A673 (cell line): ENCODE results near the gene HIGD1C. TPM values are rescaled to one million over a fixed set of nuclear protein-coding genes. Genes with fewer than 3 reads are reported as not detected.

ENCODE experiments used
- BruUV-seq: library from RNA; stranded (reverse); fragments of 400-500 nt; replicated peaks from 2 replicates; lab custom pipeline; 2021; lab: Mats Ljungman, UMichigan
- CTCF ChIA-PET: fragments of 300-600 bp; sonication (Branson Sonifier 250); formaldehyde crosslinking; loops from one replicate; lab custom pipeline; 2022; ENCODE audit warnings: antibody characterized with exemption; lab: Charles Lee
- POLR2A ChIA-PET: fragments of 300-600 bp; sonication (Branson Sonifier 250); formaldehyde crosslinking; loops from one replicate; lab custom pipeline; 2022; ENCODE audit warnings: antibody characterized with exemption; ENCODE audit not compliant: low non-redundant PET; lab: Charles Lee
- DNase-seq: peaks from one replicate; pipeline ENCODE4 v3.0.0-alpha.2; 2015; ENCODE audit warnings: low spot score
- H3K27ac ChIP-seq: fragments of 200-600 bp; sonication (generic); 2 replicates; pipeline ENCODE4 v1.5.1; 2016; ENCODE audit warnings: mixed run types, low read depth, mild to moderate bottlenecking, mixed read lengths, antibody characterized with exemption, low read length; ENCODE audit not compliant: poor library complexity, severe bottlenecking
- H3K27me3 ChIP-seq: fragments of 200-600 bp; sonication (generic); replicated peaks from 2 replicates; pipeline ENCODE4 v1.6.1; 2017; ENCODE audit warnings: mixed run types, low read depth, mild to moderate bottlenecking, mixed read lengths, antibody characterized with exemption, low read length; ENCODE audit not compliant: insufficient read depth, poor library complexity
- H3K36me3 ChIP-seq: fragments of 200-600 bp; sonication (generic); 2 replicates; pipeline ENCODE4 v1.6.1; 2016; ENCODE audit warnings: mixed run types, mild to moderate bottlenecking, mixed read lengths, antibody characterized with exemption, low read length; ENCODE audit not compliant: insufficient read depth, poor library complexity, severe bottlenecking
- H3K4me1 ChIP-seq: fragments of 200-600 bp; sonication (generic); 2 replicates; pipeline ENCODE4 v1.6.1; 2017; ENCODE audit warnings: mixed run types, mild to moderate bottlenecking, mixed read lengths, antibody characterized with exemption, low read length; ENCODE audit not compliant: insufficient read depth, poor library complexity, severe bottlenecking
- H3K4me3 ChIP-seq: fragments of 200-600 bp; sonication (generic); 2 replicates; pipeline ENCODE4 v1.5.1; 2016; ENCODE audit warnings: low read depth, mixed run types, mild to moderate bottlenecking, mixed read lengths, low read length; ENCODE audit not compliant: poor library complexity, severe bottlenecking
- H3K9me3 ChIP-seq: fragments of 200-600 bp; sonication (generic); 2 replicates; pipeline ENCODE4 v1.6.1; 2016; ENCODE audit warnings: mixed run types, low read depth, mild to moderate bottlenecking, mixed read lengths, antibody characterized with exemption, low read length; ENCODE audit not compliant: poor library complexity, severe bottlenecking
- EZH2 ChIP-seq: fragments of 200-600 bp; sonication (generic); IDR thresholded peaks from 2 replicates; pipeline ENCODE4 v1.6.1; 2017; ENCODE audit warnings: borderline replicate concordance, low read depth, mild to moderate bottlenecking, mixed read lengths, antibody characterized with exemption, low read length; ENCODE audit not compliant: poor library complexity, severe bottlenecking
- intact Hi-C: fragments of 100-400 bp; cut with micrococcal nuclease; formaldehyde crosslinking; loops from one replicate; pipeline ENCODE4 v1.10.0; 2022; ENCODE audit not compliant: unreplicated experiment
- total RNA-seq: library from RNA; stranded (reverse); gene quantifications from 2 replicates; pipeline ENCODE4 v1.2.3, GENCODE V29; 2021
- TF ChIP-seq, protein P1 (sequence below): fragments of 300-800, 200-600 bp; sonication (generic); conservative IDR thresholded peaks from 2 replicates; pipeline ENCODE4 v1.5.1; 2017; ENCODE audit warnings: low read depth, mild to moderate bottlenecking, antibody characterized with exemption, low read length, moderate library complexity, mixed read lengths

HIGD1C gene
- total RNA-seq, 1 experiment from 2014 or later = not detected

DNA sequence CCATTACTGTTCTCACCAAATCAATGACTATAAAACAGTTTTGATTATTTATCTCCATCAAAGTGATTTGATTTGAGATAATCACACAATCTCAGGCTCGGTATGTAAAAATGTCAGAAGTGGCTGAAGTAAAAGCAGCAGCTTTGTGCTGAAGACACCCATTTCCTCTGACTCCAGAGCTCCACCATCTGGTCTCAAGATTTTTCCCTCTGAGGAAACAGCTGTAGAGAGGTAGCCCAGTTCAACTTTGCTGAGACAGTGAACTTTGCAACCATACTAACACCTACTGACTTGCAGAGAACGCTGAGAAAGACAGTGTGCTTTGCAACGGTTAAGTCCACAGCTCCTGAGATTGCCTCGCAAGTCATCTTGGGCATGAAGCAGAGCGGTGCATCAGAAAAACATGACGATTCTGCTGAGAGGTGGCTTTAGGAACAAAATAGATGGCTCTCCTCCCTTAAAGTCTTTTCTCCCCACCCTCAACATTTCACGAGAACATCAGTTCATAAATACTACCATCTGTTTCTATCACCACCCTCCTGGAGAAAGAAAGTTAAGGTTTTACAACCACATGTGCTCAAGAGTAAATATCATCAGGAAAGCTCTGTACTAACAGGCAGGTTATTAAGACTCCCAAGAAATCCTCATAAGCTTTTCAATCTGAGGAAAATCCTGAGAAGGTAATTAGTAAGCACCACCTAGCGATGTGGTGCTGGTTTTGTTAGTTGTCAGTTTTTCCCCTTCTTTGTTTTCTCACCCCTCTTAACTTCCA lies 34.8 kb downstream of the HIGD1C start:
- no peak overlapping the region for H3K27ac ChIP-seq
- DNase-seq = peak; percentile 53
- no peaks in the 10 kb centered on the region for H3K4me1 ChIP-seq
- TF ChIP-seq, protein P1, sequence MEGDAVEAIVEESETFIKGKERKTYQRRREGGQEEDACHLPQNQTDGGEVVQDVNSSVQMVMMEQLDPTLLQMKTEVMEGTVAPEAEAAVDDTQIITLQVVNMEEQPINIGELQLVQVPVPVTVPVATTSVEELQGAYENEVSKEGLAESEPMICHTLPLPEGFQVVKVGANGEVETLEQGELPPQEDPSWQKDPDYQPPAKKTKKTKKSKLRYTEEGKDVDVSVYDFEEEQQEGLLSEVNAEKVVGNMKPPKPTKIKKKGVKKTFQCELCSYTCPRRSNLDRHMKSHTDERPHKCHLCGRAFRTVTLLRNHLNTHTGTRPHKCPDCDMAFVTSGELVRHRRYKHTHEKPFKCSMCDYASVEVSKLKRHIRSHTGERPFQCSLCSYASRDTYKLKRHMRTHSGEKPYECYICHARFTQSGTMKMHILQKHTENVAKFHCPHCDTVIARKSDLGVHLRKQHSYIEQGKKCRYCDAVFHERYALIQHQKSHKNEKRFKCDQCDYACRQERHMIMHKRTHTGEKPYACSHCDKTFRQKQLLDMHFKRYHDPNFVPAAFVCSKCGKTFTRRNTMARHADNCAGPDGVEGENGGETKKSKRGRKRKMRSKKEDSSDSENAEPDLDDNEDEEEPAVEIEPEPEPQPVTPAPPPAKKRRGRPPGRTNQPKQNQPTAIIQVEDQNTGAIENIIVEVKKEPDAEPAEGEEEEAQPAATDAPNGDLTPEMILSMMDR = peak; percentile 66
- no peak for TF ChIP-seq EZH2
- no peak overlapping the region for H3K4me3 ChIP-seq
- CTCF ChIA-PET = interaction anchor here (1.7 kb wide), 2 partner anchors 162 to 222 kb away, joined by 10 to 21 read pairs; no protein-coding TSS in a partner anchor
- H3K9me3 ChIP-seq = no peaks in the 10 kb centered on the region
- no peaks in the 10 kb centered on the region for H3K27me3 ChIP-seq
- BruUV-seq = no TSS peak
- POLR2A ChIA-PET = no interaction called here
- intact Hi-C loops = loop anchor here (1.0 kb wide), 1 partner anchor 162 kb away; no protein-coding TSS in a partner anchor
- H3K36me3 ChIP-seq = peaks cover 23% of the 10 kb centered on the region

DNA sequence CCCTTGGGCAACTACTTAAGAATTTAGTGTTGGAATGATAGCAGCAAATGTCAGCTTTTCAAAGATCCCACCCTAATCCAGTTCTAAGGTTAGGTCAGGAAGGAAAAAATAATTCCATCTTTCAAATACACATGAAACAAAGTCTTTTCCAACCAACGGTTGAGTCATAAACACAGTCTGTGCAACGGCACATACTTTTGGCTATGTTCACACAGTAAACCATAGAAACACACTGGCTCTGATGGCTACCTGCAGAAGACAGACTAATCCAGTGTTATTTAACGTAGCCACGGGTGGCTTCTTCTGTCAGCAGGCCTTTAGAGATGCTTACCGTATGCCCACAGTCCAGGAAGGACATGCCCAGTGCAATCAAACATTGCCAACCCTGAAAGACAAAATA lies 35.7 kb downstream of the HIGD1C start:
- Histone ChIP-seq H3K4me1 (peaks cover 4% of the 10 kb centered on the region), H3K27ac (no peak overlapping the region), H3K4me3 (no peak overlapping the region), H3K9me3 (no peaks in the 10 kb centered on the region), H3K27me3 (no peaks in the 10 kb centered on the region), H3K36me3 (peaks cover 27% of the 10 kb centered on the region)
- CTCF ChIA-PET = interaction anchor here (1.7 kb wide), 1 partner anchor 163 kb away, joined by 21 read pairs; no protein-coding TSS in a partner anchor
- BruUV-seq = no TSS peak
- intact Hi-C loops = no loop called here
- no peak for DNase-seq
- POLR2A ChIA-PET = no interaction called here
- no peak for TF ChIP-seq EZH2
- TF ChIP-seq, protein P1 = no peak

DNA sequence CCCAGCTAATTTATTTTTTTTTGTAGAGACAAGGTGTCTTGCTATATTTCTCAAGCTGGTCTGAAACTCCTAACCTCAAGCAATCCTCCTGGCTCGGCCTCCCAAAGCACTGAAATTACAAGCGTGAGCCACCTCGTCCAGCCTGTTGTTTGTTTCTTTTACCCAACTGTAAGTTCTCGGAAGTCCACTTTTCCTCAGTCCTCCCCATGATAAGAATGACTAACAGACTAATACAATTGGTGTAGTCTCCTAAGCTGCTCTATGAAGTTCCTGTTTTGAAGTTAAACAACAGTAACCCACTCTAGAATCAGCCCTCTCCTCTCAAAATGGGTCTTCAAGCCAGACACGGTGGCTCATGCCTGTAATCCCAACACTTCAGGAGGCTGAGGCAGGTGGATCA lies 36.5 kb downstream of the HIGD1C start:
- peaks cover 27% of the 10 kb centered on the region for H3K36me3 ChIP-seq
- no peak overlapping the region for H3K27ac ChIP-seq
- ChIA-PET CTCF (no interaction called here), POLR2A (no interaction called here)
- H3K4me1 ChIP-seq = peaks cover 4% of the 10 kb centered on the region
- intact Hi-C loops = no loop called here
- no TSS peak for BruUV-seq
- DNase-seq = no peak
- H3K4me3 ChIP-seq = no peak overlapping the region
- H3K9me3 ChIP-seq = no peaks in the 10 kb centered on the region
- H3K27me3 ChIP-seq = no peaks in the 10 kb centered on the region
- TF ChIP-seq EZH2 = no peak
- TF ChIP-seq, protein P1 = no peak
